Transverse colon (tissue), 4 donors: ENCODE results near the gene RBMXL2. TPM values are rescaled to one million over a fixed set of nuclear protein-coding genes. Genes with fewer than 3 reads are reported as not detected.

ENCODE experiments used
- DNase-seq: peaks from one replicate; pipeline ENCODE4 v3.0.0-alpha.2; 2019
- H3K27ac ChIP-seq, 4 donors: fragments of 200-600 bp; sonication (generic); 2 replicates each; pipeline ENCODE4 v1.5.1; 2016 to 2018; ENCODE audit warnings: inconsistent platforms in 4 of 4
- H3K27me3 ChIP-seq: fragments of 200-600 bp; sonication (generic); 2 replicates; pipeline ENCODE4 v1.5.1; 2017; ENCODE audit warnings: inconsistent platforms
- H3K36me3 ChIP-seq, 4 donors: fragments of 200-600 bp; sonication (generic); 2 replicates each; pipeline ENCODE4 v1.5.1; 2017 to 2019; ENCODE audit warnings: inconsistent platforms in 4 of 4
- H3K4me1 ChIP-seq, 4 donors: fragments of 200-600 bp; sonication (generic); 2 replicates each; pipeline ENCODE4 v1.5.1; 2017 to 2020; ENCODE audit warnings: inconsistent platforms in 4 of 4
- H3K4me3 ChIP-seq, 4 donors: fragments of 200-600 bp; sonication (generic); 1 replicate in 1 of 4; 2 replicates in 3 of 4; pipeline versions ENCODE4 v1.5.1 to v1.6.1; 2017 to 2019; ENCODE audit warnings: inconsistent platforms in 4 of 4
- H3K9me3 ChIP-seq, 2 donors: fragments of 200-600 bp; sonication (generic); 2 replicates each; pipeline ENCODE4 v1.5.1; 2017 to 2019; ENCODE audit warnings: inconsistent platforms in 2 of 2
- CTCF ChIP-seq, 5 experiments: fragments of 200-600 bp in 3 of 5; fragments of 450-650 bp in 2 of 5; sonication (generic) in 3 of 5; IDR thresholded peaks; 1 replicate in 2 of 5; 2 replicates in 3 of 5; pipeline ENCODE4 v1.5.1; 2016 to 2017; ENCODE audit warnings: antibody characterized with exemption in 5 of 5, inconsistent platforms in 3 of 5, mild to moderate bottlenecking in 2 of 5, moderate library complexity in 1 of 5
- EP300 ChIP-seq: sonication (generic); formaldehyde crosslinking; IDR thresholded peaks from one replicate; pipeline ENCODE4 v1.6.1; 2017; ENCODE audit warnings: antibody characterized with exemption, low read depth
- POLR2A ChIP-seq: fragments of 450-650 bp; IDR thresholded peaks from one replicate; pipeline ENCODE4 v1.6.1; 2016; ENCODE audit warnings: antibody characterized with exemption, mild to moderate bottlenecking, moderate library complexity
- POLR2AphosphoS5 ChIP-seq, 3 donors: sonication (generic); formaldehyde crosslinking; IDR thresholded peaks; one replicate each; pipeline ENCODE4 v1.6.1; 2016; ENCODE audit warnings: antibody characterized with exemption in 3 of 3
- WGBS, 2 donors: methylation state at CpG; one replicate each; pipeline ENCODE4 v1.1.5; 2018; ENCODE audit warnings: low coverage in 1 of 2; 5-methylcytosine and 5-hydroxymethylcytosine counted together
- in situ Hi-C, 4 donors: fragments of 200-750 bp; cut with MboI; loops; one replicate each; pipeline versions ENCODE4 v1.15.0 to v1.15.1; 2017; ENCODE audit warnings: low sequenced_read_pairs in 3 of 4, low pct_ligation_motif_present in 1 of 4, low pct_unique_long_range_greater_than_20kb in 1 of 4
- intact Hi-C: fragments of 100-400 bp; cut with DNase I; formaldehyde crosslinking; loops from one replicate; pipeline ENCODE4 v1.15.1; 2023; ENCODE audit warnings: low total_unique reads
- total RNA-seq, 4 donors: library from RNA; depleted of rRNA; stranded (reverse); fragments of >200 nt; gene quantifications; one replicate each; pipeline ENCODE4 v1.1.0, GENCODE V29; 2016

Gene RBMXL2
- total RNA-seq, 4 donors from 2014 or later: 0.79 to 1.2 TPM; not detected in 2

- intact Hi-C loops (no loop called here), in situ Hi-C loops (loop anchor here in 1 of 4 donors (25.0 kb wide), 2 partner anchors 360 to 610 kb away; no protein-coding TSS in a partner anchor)
- no peak for TF ChIP-seq CTCF (IDR thresholded peaks at IDR 0.05)
- no peak for TF ChIP-seq EP300
- no peak for TF ChIP-seq POLR2AphosphoS5 (IDR thresholded peaks at IDR 0.05)
- TF ChIP-seq POLR2A: no peak
- no peak for DNase-seq
- H3K27ac ChIP-seq: no peak overlapping the region
- no peaks in the 10 kb centered on the region for H3K27me3 ChIP-seq
- WGBS, 2 donors: 75 to 82% methylated on average over 2 to 16 of the region's 16 CpGs
- no peak overlapping the region for H3K4me3 ChIP-seq
- H3K4me1 ChIP-seq: no peaks in the 10 kb centered on the region
- H3K9me3 ChIP-seq: peaks cover 0 to 4% of the 10 kb centered on the region in 2 donors
- H3K36me3 ChIP-seq: no peaks in the 10 kb centered on the region
These were observed 11.7 kb upstream of the RBMXL2 start for GRCh38 chr11:7077101-7077500.

GRCh38 chr11:7079545-7080135 lies 9.2 kb upstream of the RBMXL2 start:
- TF ChIP-seq EP300: no peak
- no peak for TF ChIP-seq CTCF (IDR thresholded peaks at IDR 0.05)
- TF ChIP-seq POLR2AphosphoS5 (IDR thresholded peaks at IDR 0.05): no peak
- no peaks in the 10 kb centered on the region for H3K36me3 ChIP-seq
- no peaks in the 10 kb centered on the region for H3K4me1 ChIP-seq
- no peak for DNase-seq
- 76 to 80% methylated on average over 5 to 7 of the region's 7 CpGs for WGBS, 2 donors
- peaks cover 0 to 4% of the 10 kb centered on the region in 2 donors for H3K9me3 ChIP-seq
- H3K27ac ChIP-seq: no peak overlapping the region
- intact Hi-C loops (no loop called here), in situ Hi-C loops (loop anchor here in 1 of 4 donors (25.0 kb wide), 2 partner anchors 358 to 608 kb away; no protein-coding TSS in a partner anchor)
- no peaks in the 10 kb centered on the region for H3K27me3 ChIP-seq
- H3K4me3 ChIP-seq: no peak overlapping the region

DNA sequence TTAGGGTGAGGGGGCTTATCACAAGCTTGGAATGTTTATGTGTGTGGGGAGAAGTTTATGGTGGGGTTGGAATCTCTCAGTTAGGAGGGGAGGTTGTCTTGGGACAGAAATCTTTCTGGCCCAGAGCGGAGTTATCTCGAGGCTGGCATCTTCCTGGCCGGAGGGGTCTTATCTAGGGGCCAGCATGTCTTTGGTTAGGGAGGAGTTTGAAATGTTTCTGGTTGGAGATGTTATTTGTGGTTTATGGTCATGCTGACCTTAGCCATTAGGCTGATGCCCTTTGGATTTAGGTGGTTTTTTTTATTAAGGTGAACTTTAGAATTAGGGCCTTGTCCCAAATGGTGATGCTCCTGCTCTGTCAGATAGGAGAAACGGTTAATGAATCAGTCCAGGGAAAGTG lies 7.9 kb upstream of the RBMXL2 start:
- no peak overlapping the region for H3K4me3 ChIP-seq
- no peaks in the 10 kb centered on the region for H3K27me3 ChIP-seq
- no peaks in the 10 kb centered on the region for H3K4me1 ChIP-seq
- H3K36me3 ChIP-seq: no peaks in the 10 kb centered on the region
- WGBS, 2 donors: 80 to 83% methylated on average over 1 to 4 of the region's 4 CpGs
- peaks cover 0 to 4% of the 10 kb centered on the region in 2 donors for H3K9me3 ChIP-seq
- in situ Hi-C loops: loop anchor here in 1 of 4 donors (25.0 kb wide), 2 partner anchors 356 to 606 kb away; no protein-coding TSS in a partner anchor
- no peak for DNase-seq
- TF ChIP-seq EP300 (no peak), CTCF (IDR thresholded peaks at IDR 0.05) (no peak), POLR2AphosphoS5 (IDR thresholded peaks at IDR 0.05) (no peak), POLR2A (no peak)
- H3K27ac ChIP-seq: no peak overlapping the region
- intact Hi-C loops: no loop called here

DNA sequence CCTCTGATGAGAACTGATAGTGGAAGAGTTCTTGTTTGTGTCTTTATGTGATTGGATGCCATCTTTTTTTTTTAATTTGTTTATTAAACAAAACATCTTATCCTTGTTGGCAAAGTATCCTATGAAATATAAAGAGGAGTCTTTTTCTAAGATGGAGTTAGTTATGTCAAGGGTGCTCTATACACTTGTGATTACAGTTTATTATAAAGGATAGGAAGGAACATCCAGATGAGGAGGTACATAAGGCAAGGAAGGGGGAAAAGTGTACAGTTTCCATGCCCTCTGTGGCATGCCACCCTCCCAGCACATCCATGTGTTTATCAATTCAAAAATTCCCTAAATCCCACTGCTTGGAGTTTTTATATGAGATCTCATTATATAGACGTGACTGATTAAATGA lies 7.4 kb upstream of the RBMXL2 start:
- in situ Hi-C loops (loop anchor here in 1 of 4 donors (25.0 kb wide), 2 partner anchors 356 to 606 kb away; no protein-coding TSS in a partner anchor), intact Hi-C loops (no loop called here)

More for the DNA sequence above, 7.4 kb upstream of the RBMXL2 start:
- Histone ChIP-seq H3K36me3 (no peaks in the 10 kb centered on the region), H3K27me3 (no peaks in the 10 kb centered on the region), H3K9me3 (peaks cover 0 to 4% of the 10 kb centered on the region in 2 donors), H3K4me3 (no peak overlapping the region), H3K4me1 (no peaks in the 10 kb centered on the region), H3K27ac (no peak overlapping the region)
- WGBS, 2 donors: 60 to 71% methylated on average over 1 of the region's 1 CpG
- no peak for DNase-seq
- no peak for TF ChIP-seq POLR2A
- no peak for TF ChIP-seq EP300
- TF ChIP-seq POLR2AphosphoS5 (IDR thresholded peaks at IDR 0.05): no peak
- TF ChIP-seq CTCF (IDR thresholded peaks at IDR 0.05): no peak
